ENCODE results near the gene ZSCAN10. TPM values are rescaled to one million over a fixed set of nuclear protein-coding genes. Genes with fewer than 3 reads are reported as not detected.
A peak's percentile ranks its signal among the peaks of the same experiment; 100 is the strongest.

Gene ZSCAN10
- total RNA-seq, 1 experiment from 2014 or later, result 0.76 TPM

DNA sequence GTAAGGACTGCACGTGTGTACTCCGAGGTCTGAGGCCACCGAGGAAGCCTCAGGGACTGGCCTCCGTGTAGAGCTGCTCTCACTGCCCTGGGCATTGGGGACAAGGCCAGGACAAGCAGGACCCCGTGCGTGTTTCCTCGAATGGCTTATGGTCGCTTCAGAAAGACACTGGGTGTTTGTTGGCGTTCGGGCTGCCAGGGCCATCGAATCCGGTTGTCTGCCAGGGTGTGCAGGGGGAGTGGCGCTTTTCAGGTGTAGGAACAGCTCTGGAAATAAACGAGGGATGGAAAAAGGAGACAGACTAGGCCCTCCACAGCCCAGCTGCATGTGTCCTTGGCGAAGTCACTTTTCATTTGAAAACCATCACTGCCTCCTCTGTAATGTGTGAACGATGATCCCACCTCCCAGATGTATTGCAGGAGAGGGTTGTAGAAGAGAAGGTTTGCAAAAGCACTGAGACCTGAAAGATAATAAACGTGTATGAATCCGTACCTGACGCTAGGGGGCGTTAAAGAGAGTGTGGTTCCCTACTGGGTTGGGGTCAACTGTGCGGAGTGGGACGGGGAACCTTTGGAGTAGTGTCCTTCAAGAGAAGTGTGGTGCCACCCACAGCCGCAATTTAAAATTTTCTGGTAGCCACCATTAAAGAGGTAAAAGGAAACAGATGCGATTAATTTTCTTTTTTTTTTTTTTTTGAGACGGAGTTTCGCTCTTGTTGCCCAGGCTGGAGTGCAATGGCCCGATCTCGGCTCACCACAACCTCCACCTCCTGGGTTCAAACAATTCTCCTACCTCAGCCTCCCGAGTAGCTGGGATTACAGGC, 2.1 kb upstream of the ZSCAN10 start:
- Histone ChIP-seq H3K9me2 (ENCODE audit: insufficient read depth) (no peaks in the 10 kb centered on the region), H3K36me3 (ENCODE audit: control insufficient read depth in 1 of 2, insufficient read depth in 2 of 2, low read length in 2 of 2) (no peaks in the 10 kb centered on the region), H4K20me1 (ENCODE audit: insufficient read depth) (no peaks in the 10 kb centered on the region), H3K9me3 (ENCODE audit: control insufficient read depth in 1 of 2, insufficient read depth in 1 of 2, low read depth in 1 of 2, low read length in 2 of 2) (no peaks in the 10 kb centered on the region), H3K4me3 (replicated peaks in 1 of 2; ENCODE audit: low read depth in 1 of 2, low read length in 2 of 2) (peak overlapping the region in 1 of 2 experiments; percentile 29; a peak in 2 of 4 replicates), H3K27ac (ENCODE audit: low read depth, low read length) (peak overlapping the region; percentile 34), H3K4me2 (ENCODE audit: low read length) (peak overlapping the region; percentile 67), H3K4me1 (ENCODE audit: control insufficient read depth in 1 of 2, insufficient read depth in 2 of 2, low read length in 2 of 2) (peaks cover 19 to 28% of the 10 kb centered on the region in 2 experiments), H3K79me2 (ENCODE audit: insufficient read depth, low read length) (no peaks in the 10 kb centered on the region), H3K9ac (ENCODE audit: low read length) (0 out of 2 replicates have a peak overlapping the region, but pooled peaks have one; percentile 26), H3K27me3 (ENCODE audit: insufficient read depth, low read length) (no peaks in the 10 kb centered on the region), H2AFZ (ENCODE audit: low read depth, low read length, poor library complexity, severe bottlenecking) (no peak overlapping the region)
- RAD21 ChIA-PET (ENCODE audit: low non-redundant PET in 1 of 2, low total read pairs in 2 of 2, uncharacterized antibody in 2 of 2, unreplicated experiment in 2 of 2), result no interaction called here
- CTCF ChIA-PET, result interaction anchor here (0.6 kb wide), 1 partner anchor 84 kb away, joined by 3 read pairs; no protein-coding TSS in a partner anchor
- POLR2A ChIA-PET, result no interaction called here
- BruUV-seq (replicated peaks), result TSS peak; percentile 98
- ATAC-seq (peak; percentile 32), DNase-seq (ENCODE audit: low read depth, low spot score) (no peak)
- TF ChIP-seq, protein P1, sequence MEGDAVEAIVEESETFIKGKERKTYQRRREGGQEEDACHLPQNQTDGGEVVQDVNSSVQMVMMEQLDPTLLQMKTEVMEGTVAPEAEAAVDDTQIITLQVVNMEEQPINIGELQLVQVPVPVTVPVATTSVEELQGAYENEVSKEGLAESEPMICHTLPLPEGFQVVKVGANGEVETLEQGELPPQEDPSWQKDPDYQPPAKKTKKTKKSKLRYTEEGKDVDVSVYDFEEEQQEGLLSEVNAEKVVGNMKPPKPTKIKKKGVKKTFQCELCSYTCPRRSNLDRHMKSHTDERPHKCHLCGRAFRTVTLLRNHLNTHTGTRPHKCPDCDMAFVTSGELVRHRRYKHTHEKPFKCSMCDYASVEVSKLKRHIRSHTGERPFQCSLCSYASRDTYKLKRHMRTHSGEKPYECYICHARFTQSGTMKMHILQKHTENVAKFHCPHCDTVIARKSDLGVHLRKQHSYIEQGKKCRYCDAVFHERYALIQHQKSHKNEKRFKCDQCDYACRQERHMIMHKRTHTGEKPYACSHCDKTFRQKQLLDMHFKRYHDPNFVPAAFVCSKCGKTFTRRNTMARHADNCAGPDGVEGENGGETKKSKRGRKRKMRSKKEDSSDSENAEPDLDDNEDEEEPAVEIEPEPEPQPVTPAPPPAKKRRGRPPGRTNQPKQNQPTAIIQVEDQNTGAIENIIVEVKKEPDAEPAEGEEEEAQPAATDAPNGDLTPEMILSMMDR (IDR thresholded peaks at IDR 0.05 in 2 of 3, conservative IDR thresholded peaks at IDR 0.05 in 1 of 3; ENCODE audit: borderline replicate concordance in 1 of 3, insufficient read depth in 1 of 3, low read depth in 2 of 3, low read length in 2 of 3), result peak; percentile 49 to 79 (median 71); a peak in 5 of 6 replicates
- no peak; the same call in 1 of the 2 replicates for TF ChIP-seq POLR2AphosphoS5 (IDR thresholded peaks at IDR 0.05; ENCODE audit: low read depth, low read length)
- intact Hi-C loops (cut with micrococcal nuclease), result no loop called here

DNA sequence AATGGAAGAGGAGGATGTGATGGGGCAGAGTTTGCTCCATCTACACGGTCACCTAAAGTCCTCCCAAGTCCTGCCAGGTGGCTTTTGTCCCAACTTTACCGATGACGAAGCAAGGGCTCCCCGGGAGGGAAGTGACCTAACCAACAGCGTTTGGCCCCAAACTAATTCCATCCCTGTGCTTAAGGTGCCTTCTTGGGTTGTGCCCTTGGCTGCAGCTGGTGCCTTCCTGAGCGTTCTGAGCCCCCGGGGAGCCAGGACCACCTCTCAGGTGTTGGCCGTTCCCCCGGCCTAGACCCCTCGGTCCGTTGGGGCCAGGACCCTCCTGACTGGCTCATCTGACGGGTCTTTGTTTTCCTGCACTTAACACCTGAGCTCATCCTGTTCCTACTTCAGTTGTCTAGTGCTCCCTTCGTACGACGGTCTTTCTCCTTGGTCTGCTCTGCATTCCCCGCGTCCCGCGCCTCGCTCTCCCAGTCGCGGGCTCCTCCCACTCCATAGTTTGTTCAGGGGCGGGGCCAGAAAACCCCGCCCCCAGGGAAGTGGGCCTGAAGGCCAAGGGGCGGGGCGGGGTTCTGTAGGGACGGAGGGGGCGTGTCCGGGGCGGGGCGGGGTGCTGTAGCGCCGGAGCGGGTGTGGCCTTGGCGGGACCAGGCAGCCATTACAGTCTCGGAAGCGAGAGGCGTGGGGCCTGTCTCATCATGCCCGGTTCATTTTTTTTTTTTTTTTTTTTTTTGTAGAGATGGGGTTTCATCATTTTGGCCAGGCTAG, 822 bp upstream of the ZSCAN10 start:
- H3K27ac ChIP-seq (ENCODE audit: low read depth, low read length), result peak overlapping the region; percentile 46
- ATAC-seq (peak; percentile 85), DNase-seq (ENCODE audit: low read depth, low spot score) (peak; percentile 81)
- H3K27me3 ChIP-seq (ENCODE audit: insufficient read depth, low read length), result no peaks in the 10 kb centered on the region
- H3K36me3 ChIP-seq (ENCODE audit: control insufficient read depth in 1 of 2, insufficient read depth in 2 of 2, low read length in 2 of 2), result no peaks in the 10 kb centered on the region
- ChIA-PET POLR2A (no interaction called here), CTCF (interaction anchor here (3.0 kb wide), 1 partner anchor 30 kb away, joined by 8 read pairs; no protein-coding TSS in a partner anchor), RAD21 (ENCODE audit: low non-redundant PET in 1 of 2, low total read pairs in 2 of 2, uncharacterized antibody in 2 of 2, unreplicated experiment in 2 of 2) (no interaction called here)
- intact Hi-C loops (cut with micrococcal nuclease), result no loop called here
- H3K4me3 ChIP-seq (replicated peaks in 1 of 2; ENCODE audit: low read depth in 1 of 2, low read length in 2 of 2), result peak overlapping the region; percentile 5 to 29; a peak in 3 of 4 replicates
- TF ChIP-seq CEBPB (IDR thresholded peaks at IDR 0.05; ENCODE audit: low read depth) (no peak), ELF1 (IDR thresholded peaks at IDR 0.05; ENCODE audit: borderline replicate concordance, low read depth) (no peak), YY1 (IDR thresholded peaks at IDR 0.05; ENCODE audit: extremely low read depth, insufficient replicate concordance, low read depth, low read length) (peak; percentile 82), EGR1 (IDR thresholded peaks at IDR 0.05; ENCODE audit: low read depth) (no peak), POLR2AphosphoS5 (IDR thresholded peaks at IDR 0.05; ENCODE audit: low read depth, low read length) (peak; percentile 44), ZNF274 (IDR thresholded peaks at IDR 0.05; ENCODE audit: low read depth, low read length) (no peak)
- TF ChIP-seq, protein P2, sequence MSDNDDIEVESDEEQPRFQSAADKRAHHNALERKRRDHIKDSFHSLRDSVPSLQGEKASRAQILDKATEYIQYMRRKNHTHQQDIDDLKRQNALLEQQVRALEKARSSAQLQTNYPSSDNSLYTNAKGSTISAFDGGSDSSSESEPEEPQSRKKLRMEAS (IDR thresholded peaks at IDR 0.05), result no peak
- TF ChIP-seq, protein P3, sequence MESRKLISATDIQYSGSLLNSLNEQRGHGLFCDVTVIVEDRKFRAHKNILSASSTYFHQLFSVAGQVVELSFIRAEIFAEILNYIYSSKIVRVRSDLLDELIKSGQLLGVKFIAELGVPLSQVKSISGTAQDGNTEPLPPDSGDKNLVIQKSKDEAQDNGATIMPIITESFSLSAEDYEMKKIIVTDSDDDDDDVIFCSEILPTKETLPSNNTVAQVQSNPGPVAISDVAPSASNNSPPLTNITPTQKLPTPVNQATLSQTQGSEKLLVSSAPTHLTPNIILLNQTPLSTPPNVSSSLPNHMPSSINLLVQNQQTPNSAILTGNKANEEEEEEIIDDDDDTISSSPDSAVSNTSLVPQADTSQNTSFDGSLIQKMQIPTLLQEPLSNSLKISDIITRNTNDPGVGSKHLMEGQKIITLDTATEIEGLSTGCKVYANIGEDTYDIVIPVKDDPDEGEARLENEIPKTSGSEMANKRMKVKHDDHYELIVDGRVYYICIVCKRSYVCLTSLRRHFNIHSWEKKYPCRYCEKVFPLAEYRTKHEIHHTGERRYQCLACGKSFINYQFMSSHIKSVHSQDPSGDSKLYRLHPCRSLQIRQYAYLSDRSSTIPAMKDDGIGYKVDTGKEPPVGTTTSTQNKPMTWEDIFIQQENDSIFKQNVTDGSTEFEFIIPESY (IDR thresholded peaks at IDR 0.05; ENCODE audit: extremely low read depth, insufficient replicate concordance, low read length), result no peak
- H2AFZ ChIP-seq (ENCODE audit: low read depth, low read length, poor library complexity, severe bottlenecking), result no peak overlapping the region
- H3K4me2 ChIP-seq (ENCODE audit: low read length), result peak overlapping the region; percentile 67
- no peaks in the 10 kb centered on the region for H4K20me1 ChIP-seq (ENCODE audit: insufficient read depth)
- no peaks in the 10 kb centered on the region for H3K9me3 ChIP-seq (ENCODE audit: control insufficient read depth in 1 of 2, insufficient read depth in 1 of 2, low read depth in 1 of 2, low read length in 2 of 2)
- no peaks in the 10 kb centered on the region for H3K9me2 ChIP-seq (ENCODE audit: insufficient read depth)
- 0 out of 2 replicates have a peak overlapping the region, but pooled peaks have one; percentile 26 for H3K9ac ChIP-seq (ENCODE audit: low read length)
- no peaks in the 10 kb centered on the region for H3K79me2 ChIP-seq (ENCODE audit: insufficient read depth, low read length)
- no TSS peak for BruUV-seq (replicated peaks)
- H3K4me1 ChIP-seq (ENCODE audit: control insufficient read depth in 1 of 2, insufficient read depth in 2 of 2, low read length in 2 of 2), result peaks cover 16 to 28% of the 10 kb centered on the region in 2 experiments

All from HCT116 (cell line).